Activated T-cell treated with anti-CD3 and anti-CD28 coated beads for 1 hour (primary cell): ENCODE measurements around the gene ETHE1.

Experiments
- DNase-seq: peaks from one replicate; pipeline ENCODE4 v3.0.0-alpha.2; 2020; ENCODE audit warnings: low read depth

The ETHE1 gene

GRCh38 chr19:43526884-43527859 lies at the start of gene ETHE1:
Gene ETHE1, minus strand, starts transcription at chr19:43527201. Its CDS starts 24 bp downstream, at chr19:43527177.
- DNase-seq = peak; percentile 62

- DNase-seq = no peak
Observed at GRCh38 chr19:43575955-43576878, 49.2 kb upstream of the ETHE1 start.

GRCh38 chr19:43575156-43575950 lies 48.4 kb upstream of the ETHE1 start, which contains the start of the genes PINLYP and XRCC1:
Gene PINLYP, plus strand, starts transcription at chr19:43575801. Its CDS starts 1,391 bp downstream, at chr19:43577192.
Gene XRCC1, minus strand, starts transcription at chr19:43575527. Its CDS starts 69 bp downstream, at chr19:43575458.
- DNase-seq = peak; percentile 92

GRCh38 chr19:43574424-43575155 lies 47.6 kb upstream of the ETHE1 start:
- no peak for DNase-seq

- no peak for DNase-seq
Observed at GRCh38 chr19:43572171-43572588, 45.2 kb upstream of the ETHE1 start.

- DNase-seq = no peak
Observed at GRCh38 chr19:43570174-43570791, 43.3 kb upstream of the ETHE1 start.

GRCh38 chr19:43569657-43570056 lies 42.7 kb upstream of the ETHE1 start:
- no peak for DNase-seq

- no peak for DNase-seq
Observed at GRCh38 chr19:43564800-43565199, 37.8 kb upstream of the ETHE1 start.

- no peak for DNase-seq
Observed at GRCh38 chr19:43563816-43564457, 36.9 kb upstream of the ETHE1 start.

- peak; percentile 58 for DNase-seq
Observed at GRCh38 chr19:43562698-43563241, 35.8 kb upstream of the ETHE1 start.

GRCh38 chr19:43562226-43562697 lies 35.3 kb upstream of the ETHE1 start:
- DNase-seq = no peak

- no peak for DNase-seq
Observed at GRCh38 chr19:43561139-43561970, 34.4 kb upstream of the ETHE1 start.

- no peak for DNase-seq
Observed at GRCh38 chr19:43560687-43561086, 33.7 kb upstream of the ETHE1 start.

GRCh38 chr19:43555185-43555770 lies 28.3 kb upstream of the ETHE1 start:
- DNase-seq = peak; percentile 80

- no peak for DNase-seq
Observed at GRCh38 chr19:43554317-43554895, 27.4 kb upstream of the ETHE1 start.

GRCh38 chr19:43553656-43554055 lies 26.7 kb upstream of the ETHE1 start:
- no peak for DNase-seq

GRCh38 chr19:43552616-43553015 lies 25.6 kb upstream of the ETHE1 start:
- no peak for DNase-seq

- no peak for DNase-seq
Observed at GRCh38 chr19:43552198-43552450, 25.1 kb upstream of the ETHE1 start.
